Panc1 (cell line): ENCODE data around the gene SLC25A5.

Source experiments
- POLR2AphosphoS5 ChIP-seq: IDR thresholded peaks from 2 replicates; pipeline ENCODE4 v1.6.1; 2012; ENCODE audit warnings: mild to moderate bottlenecking, low read depth, low read length, moderate library complexity
- REST ChIP-seq, 2 experiments: IDR thresholded peaks; 2 replicates each; pipeline ENCODE4 v1.6.1; 2011 to 2012; ENCODE audit warnings: low read depth in 2 of 2, control low read depth in 1 of 2, low read length in 1 of 2, mild to moderate bottlenecking in 1 of 2, moderate library complexity in 1 of 2; ENCODE audit not compliant: insufficient read depth in 1 of 2
- TCF7L2 ChIP-seq: IDR thresholded peaks from 2 replicates; pipeline ENCODE4 v1.6.1; 2011; ENCODE audit warnings: mild to moderate bottlenecking, low read depth, low read length, inconsistent platforms
- TF ChIP-seq, protein P1 (sequence below): fragments of 450-650 bp; IDR thresholded peaks from 2 replicates; pipeline ENCODE4 v1.5.1; 2017; ENCODE audit warnings: mild to moderate bottlenecking

DNA sequence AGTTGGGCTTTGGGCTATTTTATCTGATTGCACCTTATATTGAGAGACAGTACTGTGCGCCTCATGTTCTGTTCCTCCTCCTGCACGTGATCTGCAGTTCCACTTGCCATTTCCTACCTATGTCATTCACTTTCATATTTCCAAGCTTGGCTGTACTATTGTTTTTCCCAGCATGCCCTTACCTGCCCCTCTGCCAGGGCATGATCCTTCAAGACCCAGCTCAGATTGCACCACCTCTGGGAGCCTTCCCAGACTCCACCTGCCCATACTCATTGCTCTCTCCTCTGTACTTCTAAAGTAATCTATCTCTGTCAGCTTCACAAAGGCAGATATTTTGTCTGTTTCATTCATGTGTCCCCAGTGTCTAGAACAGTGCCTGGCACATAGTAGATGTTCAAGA, 11.6 kb downstream of the SLC25A5 start:
- TF ChIP-seq, protein P1, sequence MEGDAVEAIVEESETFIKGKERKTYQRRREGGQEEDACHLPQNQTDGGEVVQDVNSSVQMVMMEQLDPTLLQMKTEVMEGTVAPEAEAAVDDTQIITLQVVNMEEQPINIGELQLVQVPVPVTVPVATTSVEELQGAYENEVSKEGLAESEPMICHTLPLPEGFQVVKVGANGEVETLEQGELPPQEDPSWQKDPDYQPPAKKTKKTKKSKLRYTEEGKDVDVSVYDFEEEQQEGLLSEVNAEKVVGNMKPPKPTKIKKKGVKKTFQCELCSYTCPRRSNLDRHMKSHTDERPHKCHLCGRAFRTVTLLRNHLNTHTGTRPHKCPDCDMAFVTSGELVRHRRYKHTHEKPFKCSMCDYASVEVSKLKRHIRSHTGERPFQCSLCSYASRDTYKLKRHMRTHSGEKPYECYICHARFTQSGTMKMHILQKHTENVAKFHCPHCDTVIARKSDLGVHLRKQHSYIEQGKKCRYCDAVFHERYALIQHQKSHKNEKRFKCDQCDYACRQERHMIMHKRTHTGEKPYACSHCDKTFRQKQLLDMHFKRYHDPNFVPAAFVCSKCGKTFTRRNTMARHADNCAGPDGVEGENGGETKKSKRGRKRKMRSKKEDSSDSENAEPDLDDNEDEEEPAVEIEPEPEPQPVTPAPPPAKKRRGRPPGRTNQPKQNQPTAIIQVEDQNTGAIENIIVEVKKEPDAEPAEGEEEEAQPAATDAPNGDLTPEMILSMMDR = no peak
- no peak for TF ChIP-seq REST (IDR thresholded peaks at IDR 0.05; ENCODE audit: insufficient read depth in 1 of 2, low read depth in 2 of 2, low read length in 1 of 2)
- no peak for TF ChIP-seq POLR2AphosphoS5
- no peak for TF ChIP-seq TCF7L2
